Measurements from ENCODE around the gene EML5.

DNA sequence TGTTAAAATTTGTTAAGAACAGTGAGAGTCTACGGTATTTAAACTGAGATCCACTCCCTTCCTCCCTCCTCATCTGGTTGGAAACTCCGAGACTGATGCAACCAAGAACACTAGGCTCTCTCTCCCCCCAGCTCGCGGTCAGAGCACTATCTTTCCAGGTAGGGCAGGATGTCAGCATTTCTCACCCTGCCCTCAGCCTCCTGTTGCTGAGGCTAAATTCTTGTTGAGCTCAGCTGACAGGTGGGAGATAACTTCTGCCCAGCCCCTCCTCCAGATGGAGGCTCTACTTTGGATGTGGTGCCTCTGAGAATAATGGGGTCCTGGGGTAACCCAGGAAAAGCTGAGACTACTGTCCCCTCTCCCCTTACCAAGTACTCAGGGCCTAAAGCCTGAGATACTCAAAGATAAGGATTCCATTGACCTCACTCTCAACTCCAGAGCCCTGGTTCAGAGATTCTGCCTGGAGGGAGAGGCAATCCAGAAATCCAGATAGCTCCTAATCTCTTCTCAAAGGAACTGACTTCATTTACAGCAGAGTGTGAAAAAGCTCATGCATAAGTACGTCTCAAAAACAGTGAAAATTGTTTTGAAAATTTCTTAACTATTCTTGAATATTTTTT lies 110.1 kb downstream of the EML5 start:
- no peak for TF ChIP-seq CTCF (IDR thresholded peaks at IDR 0.05)
- no peak for TF ChIP-seq ZFX (IDR thresholded peaks at IDR 0.05; ENCODE audit: borderline replicate concordance)
